K562 (cell line): ENCODE results near the gene RNF187.

Experiments used
- CTCF ChIP-seq, 3 experiments: IDR thresholded peaks in 2 of 3; conservative IDR thresholded peaks in 1 of 3; 2 replicates each; pipeline ENCODE4 v1.5.1; 2011 to 2012; ENCODE audit warnings: low read length in 3 of 3, mild to moderate bottlenecking in 3 of 3, control low read depth in 2 of 3, improper control_type of control experiment in 1 of 3, inconsistent platforms in 1 of 3, low read depth in 1 of 3, mixed read lengths in 1 of 3, moderate library complexity in 1 of 3; ENCODE audit not compliant: insufficient read depth in 2 of 3
- EZH2 ChIP-seq: IDR thresholded peaks from 2 replicates; pipeline ENCODE4 v1.6.1; 2012; ENCODE audit warnings: low read depth, mild to moderate bottlenecking, inconsistent platforms, low read length, borderline replicate concordance
- MTA3 ChIP-seq: fragments of 450-650 bp; formaldehyde crosslinking; IDR thresholded peaks from 2 replicates; pipeline ENCODE4 v1.6.1; 2017; ENCODE audit warnings: mild to moderate bottlenecking, borderline replicate concordance
- NR2C2 ChIP-seq, 2 experiments: fragments of 200-800 bp in 1 of 2; sonication (Bioruptor generic) in 1 of 2; sonication (generic) in 1 of 2; formaldehyde crosslinking in 1 of 2; IDR thresholded peaks; 2 replicates each; pipeline versions ENCODE4 v1.6.1 to v1.8.0; 2016 to 2022; ENCODE audit warnings: mild to moderate bottlenecking in 1 of 2, missing compliant biosample characterization in 1 of 2, missing genetic modification characterization in 1 of 2, missing genetic modification reagents in 1 of 2
- POLR3G ChIP-seq: IDR thresholded peaks from 2 replicates; pipeline ENCODE4 v1.6.1; 2011; ENCODE audit not compliant: insufficient read length, insufficient replicate concordance; ENCODE audit errors: extremely low read depth
- RBM14 ChIP-seq: fragments of 200-400 bp; formaldehyde crosslinking; IDR thresholded peaks from 2 replicates; pipeline ENCODE4 v1.6.1; 2018; ENCODE audit warnings: low read depth, mild to moderate bottlenecking, low read length, moderate library complexity, borderline replicate concordance; ENCODE audit not compliant: insufficient read depth
- RBM34 ChIP-seq: fragments of 200-400 bp; formaldehyde crosslinking; IDR thresholded peaks from 2 replicates; pipeline ENCODE4 v1.6.1; 2018; ENCODE audit warnings: low read length, borderline replicate concordance; ENCODE audit not compliant: insufficient read depth
- ZEB2 ChIP-seq: fragments of 450-650 bp; IDR thresholded peaks from 2 replicates; pipeline ENCODE4 v1.6.1; 2016
- TF ChIP-seq, protein P1 (sequence below): sonication (generic); formaldehyde crosslinking; IDR thresholded peaks from 2 replicates; pipeline ENCODE4 v1.5.0; 2020; ENCODE audit warnings: missing genetic modification reagents

DNA sequence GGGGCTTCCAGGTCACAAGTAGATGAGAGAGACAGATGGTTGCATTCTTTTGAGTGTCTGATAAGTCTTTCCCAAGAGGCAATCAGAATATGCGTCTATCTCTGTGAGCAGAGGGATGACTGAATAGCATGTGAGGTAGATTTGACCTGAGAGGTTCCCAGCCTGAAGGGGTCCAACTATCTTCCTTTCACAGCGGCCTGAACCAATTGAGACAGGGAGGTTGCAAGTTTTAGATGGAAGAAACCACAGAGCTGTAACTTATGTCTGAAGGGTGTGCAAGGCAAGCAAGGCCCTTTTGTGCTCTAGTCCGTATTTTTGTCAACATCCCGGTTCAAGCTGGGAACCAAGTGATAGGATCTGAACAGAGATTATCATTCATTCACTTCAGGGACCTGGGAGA is 9.9 kb upstream of the RNF187 start:
- no peak for TF ChIP-seq RBM34
- no peak for TF ChIP-seq NR2C2 (CRISPR knock-in tag; IDR thresholded peaks at IDR 0.05)
- TF ChIP-seq NR2C2 (tag; IDR thresholded peaks at IDR 0.05), result no peak
- TF ChIP-seq EZH2, result no peak
- TF ChIP-seq RBM14, result no peak
- no peak for TF ChIP-seq CTCF (IDR thresholded peaks at IDR 0.05 in 2 of 3, conservative IDR thresholded peaks at IDR 0.05 in 1 of 3; ENCODE audit: insufficient read depth in 2 of 3, low read depth in 1 of 3, low read length in 3 of 3)
- TF ChIP-seq POLR3G, result no peak
- TF ChIP-seq ZEB2, result no peak
- TF ChIP-seq, protein P1, sequence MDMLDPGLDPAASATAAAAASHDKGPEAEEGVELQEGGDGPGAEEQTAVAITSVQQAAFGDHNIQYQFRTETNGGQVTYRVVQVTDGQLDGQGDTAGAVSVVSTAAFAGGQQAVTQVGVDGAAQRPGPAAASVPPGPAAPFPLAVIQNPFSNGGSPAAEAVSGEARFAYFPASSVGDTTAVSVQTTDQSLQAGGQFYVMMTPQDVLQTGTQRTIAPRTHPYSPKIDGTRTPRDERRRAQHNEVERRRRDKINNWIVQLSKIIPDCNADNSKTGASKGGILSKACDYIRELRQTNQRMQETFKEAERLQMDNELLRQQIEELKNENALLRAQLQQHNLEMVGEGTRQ (CRISPR knock-in tag), result no peak
- no peak for TF ChIP-seq MTA3
